K562 (cell line): ENCODE data around the gene RNASEH2A. TPM values are rescaled to one million over a fixed set of nuclear protein-coding genes. Genes with fewer than 3 reads are reported as not detected.

ENCODE experiments used
- CBX2 ChIP-seq: fragments of 200-600 bp; sonication (generic); IDR thresholded peaks from one replicate; pipeline ENCODE4 v1.6.1; 2012; ENCODE audit warnings: mild to moderate bottlenecking, low read length, inconsistent platforms; ENCODE audit not compliant: insufficient read depth, poor library complexity, severe bottlenecking
- CREBBP ChIP-seq: IDR thresholded peaks from one replicate; pipeline ENCODE4 v1.6.1; 2012; ENCODE audit warnings: low read depth, mild to moderate bottlenecking, control low read depth, inconsistent platforms, low read length
- ERF ChIP-seq: fragments of 450-650 bp; formaldehyde crosslinking; IDR thresholded peaks from 2 replicates; pipeline ENCODE4 v1.4.0; 2020; ENCODE audit warnings: mild to moderate bottlenecking, mixed read lengths
- FOXP1 ChIP-seq: sonication (generic); formaldehyde crosslinking; IDR thresholded peaks from 2 replicates; pipeline ENCODE4 v1.8.0; 2022; ENCODE audit warnings: mild to moderate bottlenecking, missing genetic modification reagents
- HNRNPUL1 ChIP-seq: fragments of 200-400 bp; formaldehyde crosslinking; IDR thresholded peaks from 2 replicates; pipeline ENCODE4 v1.6.1; 2017; ENCODE audit warnings: low read length
- NCOA6 ChIP-seq: fragments of 450-650 bp; IDR thresholded peaks from 2 replicates; pipeline ENCODE4 v1.6.1; 2017; ENCODE audit warnings: mild to moderate bottlenecking
- NFIX ChIP-seq: fragments of 250-450 bp; sonication (Bioruptor Pico); IDR thresholded peaks from 2 replicates; pipeline ENCODE4 v1.4.0; 2020; ENCODE audit warnings: low read depth, mild to moderate bottlenecking, moderate library complexity
- PCBP1 ChIP-seq: fragments of 200-400 bp; formaldehyde crosslinking; IDR thresholded peaks from 2 replicates; pipeline ENCODE4 v1.6.1; 2018; ENCODE audit warnings: mild to moderate bottlenecking, low read depth, low read length; ENCODE audit not compliant: poor library complexity, severe bottlenecking
- PTTG1 ChIP-seq: fragments of 450-650 bp; IDR thresholded peaks from 2 replicates; pipeline ENCODE4 v1.6.1; 2016; ENCODE audit warnings: low read depth, mild to moderate bottlenecking, missing genetic modification characterization, missing compliant biosample characterization
- ZBTB49 ChIP-seq: sonication (generic); formaldehyde crosslinking; IDR thresholded peaks from 2 replicates; pipeline ENCODE4 v1.8.0; 2022; ENCODE audit warnings: missing genetic modification reagents, mild to moderate bottlenecking, borderline replicate concordance
- polyA plus RNA-seq, 8 experiments: library from polyadenylated mRNA; depleted of rRNA in 4 of 8; stranded (reverse) in 5 of 8; unstranded in 3 of 8; fragments of >200 nt; fragmentation: Nextera tagmentation in 2 of 8; fragmentation: Illumina TruSeq in 1 of 8; extraction: Ambion mirVana in 2 of 8; extraction: Trizol in 1 of 8; gene quantifications; 2 replicates each; pipeline versions ENCODE4 v1.2.1 to v1.2.3, GENCODE V29; 2011 to 2014; ENCODE audit warnings: inconsistent platforms in 1 of 8, missing spikeins in 1 of 8
- total RNA-seq, 7 experiments: library from RNA; depleted of rRNA in 6 of 7; stranded (reverse); fragments of >200 nt in 6 of 7; fragmentation: Illumina TruSeq in 2 of 7; extraction: Trizol in 2 of 7; gene quantifications; 2 replicates each; pipeline versions ENCODE4 v1.2.1 to v1.2.3, GENCODE V29; 2011 to 2021; ENCODE audit warnings: low replicate concordance in 1 of 7
- TF ChIP-seq, protein P1 (sequence below): sonication (generic); formaldehyde crosslinking; IDR thresholded peaks from 2 replicates; pipeline ENCODE4 v1.8.0; 2023; ENCODE audit warnings: missing genetic modification reagents, mild to moderate bottlenecking, borderline replicate concordance
- TF ChIP-seq, protein P2 (sequence below): sonication (generic); formaldehyde crosslinking; IDR thresholded peaks from 2 replicates; pipeline ENCODE4 v1.8.1; 2023; ENCODE audit warnings: missing genetic modification reagents, mild to moderate bottlenecking, borderline replicate concordance

RNASEH2A gene
- total and polyA plus RNA-seq, 9 of the 15 experiments (the other 6 are each of a cell fraction or from before 2014, with no cell fraction given), result 22.3 to 78.0 (median 61.7) TPM

- TF ChIP-seq, protein P1, sequence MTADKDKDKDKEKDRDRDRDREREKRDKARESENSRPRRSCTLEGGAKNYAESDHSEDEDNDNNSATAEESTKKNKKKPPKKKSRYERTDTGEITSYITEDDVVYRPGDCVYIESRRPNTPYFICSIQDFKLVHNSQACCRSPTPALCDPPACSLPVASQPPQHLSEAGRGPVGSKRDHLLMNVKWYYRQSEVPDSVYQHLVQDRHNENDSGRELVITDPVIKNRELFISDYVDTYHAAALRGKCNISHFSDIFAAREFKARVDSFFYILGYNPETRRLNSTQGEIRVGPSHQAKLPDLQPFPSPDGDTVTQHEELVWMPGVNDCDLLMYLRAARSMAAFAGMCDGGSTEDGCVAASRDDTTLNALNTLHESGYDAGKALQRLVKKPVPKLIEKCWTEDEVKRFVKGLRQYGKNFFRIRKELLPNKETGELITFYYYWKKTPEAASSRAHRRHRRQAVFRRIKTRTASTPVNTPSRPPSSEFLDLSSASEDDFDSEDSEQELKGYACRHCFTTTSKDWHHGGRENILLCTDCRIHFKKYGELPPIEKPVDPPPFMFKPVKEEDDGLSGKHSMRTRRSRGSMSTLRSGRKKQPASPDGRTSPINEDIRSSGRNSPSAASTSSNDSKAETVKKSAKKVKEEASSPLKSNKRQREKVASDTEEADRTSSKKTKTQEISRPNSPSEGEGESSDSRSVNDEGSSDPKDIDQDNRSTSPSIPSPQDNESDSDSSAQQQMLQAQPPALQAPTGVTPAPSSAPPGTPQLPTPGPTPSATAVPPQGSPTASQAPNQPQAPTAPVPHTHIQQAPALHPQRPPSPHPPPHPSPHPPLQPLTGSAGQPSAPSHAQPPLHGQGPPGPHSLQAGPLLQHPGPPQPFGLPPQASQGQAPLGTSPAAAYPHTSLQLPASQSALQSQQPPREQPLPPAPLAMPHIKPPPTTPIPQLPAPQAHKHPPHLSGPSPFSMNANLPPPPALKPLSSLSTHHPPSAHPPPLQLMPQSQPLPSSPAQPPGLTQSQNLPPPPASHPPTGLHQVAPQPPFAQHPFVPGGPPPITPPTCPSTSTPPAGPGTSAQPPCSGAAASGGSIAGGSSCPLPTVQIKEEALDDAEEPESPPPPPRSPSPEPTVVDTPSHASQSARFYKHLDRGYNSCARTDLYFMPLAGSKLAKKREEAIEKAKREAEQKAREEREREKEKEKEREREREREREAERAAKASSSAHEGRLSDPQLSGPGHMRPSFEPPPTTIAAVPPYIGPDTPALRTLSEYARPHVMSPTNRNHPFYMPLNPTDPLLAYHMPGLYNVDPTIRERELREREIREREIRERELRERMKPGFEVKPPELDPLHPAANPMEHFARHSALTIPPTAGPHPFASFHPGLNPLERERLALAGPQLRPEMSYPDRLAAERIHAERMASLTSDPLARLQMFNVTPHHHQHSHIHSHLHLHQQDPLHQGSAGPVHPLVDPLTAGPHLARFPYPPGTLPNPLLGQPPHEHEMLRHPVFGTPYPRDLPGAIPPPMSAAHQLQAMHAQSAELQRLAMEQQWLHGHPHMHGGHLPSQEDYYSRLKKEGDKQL (CRISPR knock-in tag), result 0 out of 2 replicates have a peak, but pooled peaks have one; percentile 51
- TF ChIP-seq FOXP1 (no peak), HNRNPUL1 (no peak), CREBBP (no peak), ZBTB49 (no peak), ERF (CRISPR knock-in tag) (no peak), PCBP1 (peak; percentile 76), PTTG1 (tag) (no peak), CBX2 (no peak), NCOA6 (peak; percentile 71; the same call in 1 of the 2 replicates), NFIX (CRISPR knock-in tag) (no peak)
- TF ChIP-seq, protein P2, sequence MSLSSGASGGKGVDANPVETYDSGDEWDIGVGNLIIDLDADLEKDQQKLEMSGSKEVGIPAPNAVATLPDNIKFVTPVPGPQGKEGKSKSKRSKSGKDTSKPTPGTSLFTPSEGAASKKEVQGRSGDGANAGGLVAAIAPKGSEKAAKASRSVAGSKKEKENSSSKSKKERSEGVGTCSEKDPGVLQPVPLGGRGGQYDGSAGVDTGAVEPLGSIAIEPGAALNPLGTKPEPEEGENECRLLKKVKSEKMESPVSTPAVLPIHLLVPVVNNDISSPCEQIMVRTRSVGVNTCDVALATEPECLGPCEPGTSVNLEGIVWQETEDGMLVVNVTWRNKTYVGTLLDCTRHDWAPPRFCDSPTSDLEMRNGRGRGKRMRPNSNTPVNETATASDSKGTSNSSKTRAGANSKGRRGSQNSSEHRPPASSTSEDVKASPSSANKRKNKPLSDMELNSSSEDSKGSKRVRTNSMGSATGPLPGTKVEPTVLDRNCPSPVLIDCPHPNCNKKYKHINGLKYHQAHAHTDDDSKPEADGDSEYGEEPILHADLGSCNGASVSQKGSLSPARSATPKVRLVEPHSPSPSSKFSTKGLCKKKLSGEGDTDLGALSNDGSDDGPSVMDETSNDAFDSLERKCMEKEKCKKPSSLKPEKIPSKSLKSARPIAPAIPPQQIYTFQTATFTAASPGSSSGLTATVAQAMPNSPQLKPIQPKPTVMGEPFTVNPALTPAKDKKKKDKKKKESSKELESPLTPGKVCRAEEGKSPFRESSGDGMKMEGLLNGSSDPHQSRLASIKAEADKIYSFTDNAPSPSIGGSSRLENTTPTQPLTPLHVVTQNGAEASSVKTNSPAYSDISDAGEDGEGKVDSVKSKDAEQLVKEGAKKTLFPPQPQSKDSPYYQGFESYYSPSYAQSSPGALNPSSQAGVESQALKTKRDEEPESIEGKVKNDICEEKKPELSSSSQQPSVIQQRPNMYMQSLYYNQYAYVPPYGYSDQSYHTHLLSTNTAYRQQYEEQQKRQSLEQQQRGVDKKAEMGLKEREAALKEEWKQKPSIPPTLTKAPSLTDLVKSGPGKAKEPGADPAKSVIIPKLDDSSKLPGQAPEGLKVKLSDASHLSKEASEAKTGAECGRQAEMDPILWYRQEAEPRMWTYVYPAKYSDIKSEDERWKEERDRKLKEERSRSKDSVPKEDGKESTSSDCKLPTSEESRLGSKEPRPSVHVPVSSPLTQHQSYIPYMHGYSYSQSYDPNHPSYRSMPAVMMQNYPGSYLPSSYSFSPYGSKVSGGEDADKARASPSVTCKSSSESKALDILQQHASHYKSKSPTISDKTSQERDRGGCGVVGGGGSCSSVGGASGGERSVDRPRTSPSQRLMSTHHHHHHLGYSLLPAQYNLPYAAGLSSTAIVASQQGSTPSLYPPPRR (CRISPR knock-in tag), result no peak
Observed at GRCh38 chr19:12833738-12834565, 27.6 kb downstream of the RNASEH2A start (continued).
